ENCODE results near the gene RNF217. TPM values are rescaled to one million over a fixed set of nuclear protein-coding genes. Genes with fewer than 3 reads are reported as not detected.

The RNF217 gene
- total and polyA plus RNA-seq, 10 of the 15 experiments (the other 5 are each of a cell fraction or from before 2014, with no cell fraction given): under 0.01 to 11.7 (median 0.04) TPM; not detected in 3

- ATAC-seq (no peak), FAIRE-seq (no peak), DNase-seq (ENCODE audit: low read depth, low spot score) (no peak)
- Histone ChIP-seq H3K27ac (ENCODE audit: control insufficient read depth, insufficient read depth) (no peak overlapping the region), H3K4me2 (ENCODE audit: control insufficient read depth, insufficient read depth) (no peak overlapping the region), H3K36me3 (ENCODE audit: control insufficient read depth in 2 of 2, insufficient read depth in 2 of 2, low read length in 1 of 2) (no peaks in the 10 kb centered on the region), H3K4me1 (ENCODE audit: control insufficient read depth, insufficient read depth, low read length) (no peaks in the 10 kb centered on the region), H3K4me3 (no peak overlapping the region), H3K27me3 (replicated peaks in 1 of 2; ENCODE audit: control insufficient read depth in 2 of 2, insufficient read depth in 2 of 2, low read length in 1 of 2) (peaks cover 3% of the 10 kb centered on the region in 2 experiments; a peak in 2 of 4 replicates), H3K9ac (ENCODE audit: control insufficient read depth, insufficient read depth, low read length) (no peak overlapping the region), H3K79me2 (ENCODE audit: control insufficient read depth, insufficient read depth, low read length) (no peaks in the 10 kb centered on the region), H2AFZ (ENCODE audit: control insufficient read depth, low read depth, low read length) (no peak overlapping the region), H3K9me3 (replicated peaks; ENCODE audit: control insufficient read depth, insufficient read depth, low read length) (no peaks in the 10 kb centered on the region), H4K20me1 (ENCODE audit: control insufficient read depth, insufficient read depth) (no peaks in the 10 kb centered on the region)
- RAD21 ChIA-PET (ENCODE audit: unreplicated experiment): no interaction called here
- in situ Hi-C loops (cut with MboI): no loop called here
- TF ChIP-seq TBL1XR1 (IDR thresholded peaks at IDR 0.05; ENCODE audit: low read depth, low read length) (no peak), TCF7 (IDR thresholded peaks at IDR 0.05; ENCODE audit: borderline replicate concordance) (no peak), SUZ12 (IDR thresholded peaks at IDR 0.05; ENCODE audit: unreplicated experiment) (no peak), GABPA (IDR thresholded peaks at IDR 0.05; ENCODE audit: low read depth) (no peak), STAT1 (conservative IDR thresholded peaks at IDR 0.05) (no peak), BHLHE40 (IDR thresholded peaks at IDR 0.05; ENCODE audit: borderline replicate concordance in 1 of 2, low read depth in 2 of 2, low read length in 1 of 2) (no peak), CBFB (IDR thresholded peaks at IDR 0.05; ENCODE audit: low read depth) (no peak), SMAD1 (IDR thresholded peaks at IDR 0.05; ENCODE audit: low read depth, partially characterized antibody) (no peak), CUX1 (IDR thresholded peaks at IDR 0.05; ENCODE audit: insufficient replicate concordance, low read depth, low read length) (no peak), GATAD2B (conservative IDR thresholded peaks at IDR 0.05; ENCODE audit: low read depth) (no peak)
- intact Hi-C loops (cut with micrococcal nuclease; ENCODE audit: unreplicated experiment): no loop called here
- BruUV-seq (replicated peaks): no TSS peak
- POLR2A ChIA-PET: no interaction called here
- CTCF ChIA-PET: no interaction called here
- WGBS (ENCODE audit: insufficient coverage, insufficient replicate concordance, low lambda C conversion rate, missing lambda C conversion rate): 8% methylated on average over 6 of the region's 6 CpGs
- SMC1A ChIA-PET (ENCODE audit: uncharacterized antibody, unreplicated experiment): interaction anchor here (0.9 kb wide), 1 partner anchor 101 kb away, joined by 4 read pairs; no protein-coding TSS in a partner anchor
Measured at GRCh38 chr6:124963831-124964763, 1.9 kb downstream of the RNF217 start.
